ENCODE measurements around the gene HRG. TPM values are rescaled to one million over a fixed set of nuclear protein-coding genes. Genes with fewer than 3 reads are reported as not detected.

The HRG gene
- total RNA-seq, 1 experiment from 2014 or later = not detected

DNA sequence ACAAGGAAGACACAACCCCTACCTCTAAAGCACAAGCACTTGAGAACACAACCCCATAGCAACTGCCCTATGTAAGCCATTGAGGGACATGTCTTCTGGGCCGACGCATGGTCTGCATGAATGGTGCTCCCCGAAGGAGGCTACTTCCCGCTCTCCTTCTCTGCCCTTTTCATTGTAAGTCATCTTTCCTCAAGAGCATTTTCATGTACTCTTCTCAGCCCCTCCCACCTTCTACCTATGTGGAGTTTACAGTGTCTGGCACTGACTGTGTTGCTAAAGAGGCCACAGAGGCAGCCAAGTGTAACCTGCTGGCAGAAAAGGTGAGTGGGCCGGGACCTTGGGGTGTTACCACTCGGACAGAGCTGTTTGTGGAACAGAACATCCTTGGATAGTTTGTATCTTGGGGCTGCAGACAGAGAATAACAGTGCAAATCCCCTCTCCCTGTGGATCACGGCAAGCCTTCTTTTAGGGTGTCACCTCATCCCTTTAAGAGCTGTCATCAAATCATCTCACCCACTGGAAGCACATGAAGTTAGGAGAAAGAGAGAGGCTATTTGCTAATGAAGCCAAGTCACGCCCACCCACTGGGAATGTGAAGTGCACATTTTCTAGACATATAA, 47.4 kb upstream of the HRG start:
- Histone ChIP-seq H3K18ac (ENCODE audit: insufficient read length, low read depth, low read length) (no peak overlapping the region), H3K23ac (ENCODE audit: insufficient read length, low read depth, low read length) (no peak overlapping the region), H2BK5ac (ENCODE audit: insufficient read length, low read length) (no peak overlapping the region), H2BK12ac (ENCODE audit: insufficient read length, low read depth, low read length) (no peak overlapping the region), H2AFZ (ENCODE audit: low read length) (no peak overlapping the region), H3K79me2 (ENCODE audit: insufficient read depth, low read length) (no peaks in the 10 kb centered on the region), H4K91ac (ENCODE audit: insufficient read length, low read depth, low read length) (no peak overlapping the region), H3K23me2 (ENCODE audit: insufficient read length, low read depth, low read length, poor library complexity, severe bottlenecking) (no peaks in the 10 kb centered on the region), H2BK15ac (ENCODE audit: low read depth, low read length) (no peak overlapping the region), H3K27me3 (ENCODE audit: insufficient read depth, low read length) (no peaks in the 10 kb centered on the region), H2BK120ac (ENCODE audit: low read depth, low read length, poor library complexity, severe bottlenecking) (no peak overlapping the region), H3K4me1 (ENCODE audit: insufficient read depth, low read length) (no peaks in the 10 kb centered on the region; the same call in 1 of the 2 replicates), H2BK20ac (ENCODE audit: low read depth, low read length, poor library complexity, severe bottlenecking) (no peak overlapping the region), H4K20me1 (ENCODE audit: control insufficient read depth, insufficient read depth, insufficient read length) (no peaks in the 10 kb centered on the region), H3K14ac (ENCODE audit: insufficient read depth, low read length) (no peak overlapping the region), H3K79me1 (ENCODE audit: insufficient read depth, low read depth, low read length, poor library complexity, severe bottlenecking) (no peaks in the 10 kb centered on the region), H3K56ac (ENCODE audit: insufficient read length, low read depth, low read length) (no peak overlapping the region), H4K5ac (ENCODE audit: insufficient read length, low read depth, low read length) (no peak overlapping the region), H3K4me2 (ENCODE audit: insufficient read depth, insufficient read length, low read length) (no peak overlapping the region), H3T11ph (ENCODE audit: low read length) (no peak overlapping the region), H3K27ac (ENCODE audit: insufficient read length, low read depth, low read length) (no peak overlapping the region), H4K8ac (replicated peaks; ENCODE audit: insufficient read length, low read depth, low read length) (no peak overlapping the region), H3K9ac (ENCODE audit: extremely low read depth, insufficient read length, low read length) (no peak overlapping the region), H3K4ac (ENCODE audit: low read depth, low read length) (no peak overlapping the region), H2AK5ac (ENCODE audit: insufficient read length, low read length) (no peak overlapping the region), H3K9me3 (ENCODE audit: control insufficient read depth, low read depth, low read length) (no peaks in the 10 kb centered on the region)
- Mint-ChIP-seq H3K9me3 (no peaks in the 10 kb centered on the region), H3K27me3 (ENCODE audit: low read depth) (peaks cover 29% of the 10 kb centered on the region), H3K4me3 (no peak overlapping the region), H3K4me1 (peaks cover 14% of the 10 kb centered on the region in 2 experiments), H3K36me3 (ENCODE audit: insufficient read depth in 1 of 3, low read depth in 3 of 3) (no peaks in the 10 kb centered on the region), H3K27ac (peak overlapping the region in 1 of 3 experiments; percentile 54; a peak in 1 of 7 replicates)
- WGBS (ENCODE audit: extremely low coverage, insufficient read length, low lambda C conversion rate) = no CpG with 5 or more reads among the region's 8 CpGs
- no peak for DNase-seq
- TF ChIP-seq CTCF (conservative IDR thresholded peaks at IDR 0.05) = no peak

All from H9 (cell line).